Body of pancreas (tissue), 4 donors: ENCODE results near the gene PKP3. TPM values are rescaled to one million over a fixed set of nuclear protein-coding genes. Genes with fewer than 3 reads are reported as not detected.

Experiments
- ATAC-seq: fragments of 150-250 bp; one replicate; pipeline ENCODE4 v1.9.1; 2016
- DNase-seq, 4 donors: peaks; one replicate each; pipeline ENCODE4 v3.0.0-alpha.2; 2019
- H3K27ac ChIP-seq, 4 donors: fragments of 200-600 bp; sonication (generic); 1 replicate in 3 of 4; 2 replicates in 1 of 4; pipeline versions ENCODE4 v1.5.1 to v1.6.1; 2016 to 2019; ENCODE audit warnings: mild to moderate bottlenecking in 1 of 4, mixed read lengths in 1 of 4, moderate library complexity in 1 of 4
- H3K27me3 ChIP-seq, 2 donors: fragments of 200-600 bp; sonication (generic); one replicate each; pipeline ENCODE4 v1.6.0; 2016; ENCODE audit warnings: mild to moderate bottlenecking in 1 of 2
- H3K36me3 ChIP-seq, 2 donors: fragments of 200-600 bp; sonication (generic); replicated peaks in 1 of 2; 2 replicates each; pipeline ENCODE4 v1.5.1; 2016; ENCODE audit warnings: low read depth in 2 of 2; ENCODE audit not compliant: insufficient read depth in 1 of 2
- H3K4me1 ChIP-seq: fragments of 200-600 bp; sonication (generic); one replicate; pipeline ENCODE4 v1.6.0; 2016
- H3K4me3 ChIP-seq, 2 donors: fragments of 200-600 bp; sonication (generic); 1 replicate in 1 of 2; 2 replicates in 1 of 2; pipeline ENCODE4 v1.5.1; 2016 to 2019
- H3K9me3 ChIP-seq, 3 donors: fragments of 200-600 bp; sonication (generic); 1 replicate in 2 of 3; 2 replicates in 1 of 3; pipeline ENCODE4 v1.5.1; 2016
- CTCF ChIP-seq, 7 experiments: fragments of 450-650 bp in 4 of 7; fragments of 200-600 bp in 3 of 7; sonication (generic) in 3 of 7; IDR thresholded peaks; one replicate each; pipeline ENCODE4 v1.5.1; 2016 to 2019; ENCODE audit warnings: antibody characterized with exemption in 7 of 7
- POLR2A ChIP-seq, 3 donors: fragments of 450-650 bp; IDR thresholded peaks; one replicate each; pipeline ENCODE4 v1.6.1; 2016; ENCODE audit warnings: antibody characterized with exemption in 3 of 3, mild to moderate bottlenecking in 2 of 3
- WGBS, 2 donors: methylation state at CpG; one replicate each; pipeline ENCODE4 v1.1.5; 2017; 5-methylcytosine and 5-hydroxymethylcytosine counted together
- intact Hi-C: fragments of 100-400 bp; cut with DNase I; formaldehyde crosslinking; loops from one replicate; pipeline ENCODE4 v1.15.1; 2023
- total RNA-seq, 2 donors: library from RNA; depleted of rRNA; stranded (reverse); fragments of >200 nt; gene quantifications; one replicate each; pipeline ENCODE4 v1.1.0, GENCODE V29; 2016

Gene PKP3
- total RNA-seq, 2 donors from 2014 or later = 46.2 to 48.8 TPM

GRCh38 chr11:350723-351255 lies 43.2 kb upstream of the PKP3 start:
- TF ChIP-seq POLR2A (IDR thresholded peaks at IDR 0.05) (no peak), CTCF (IDR thresholded peaks at IDR 0.05) (no peak)
- Histone ChIP-seq H3K4me3 (no peak overlapping the region), H3K36me3 (no peaks in the 10 kb centered on the region), H3K27ac (no peak overlapping the region), H3K9me3 (no peaks in the 10 kb centered on the region), H3K4me1 (peaks cover 30% of the 10 kb centered on the region), H3K27me3 (no peaks in the 10 kb centered on the region)
- DNase-seq (no peak), ATAC-seq (no peak)
- 61 to 77% methylated on average over 18 of the region's 18 CpGs for WGBS, 2 donors
- intact Hi-C loops = no loop called here

GRCh38 chr11:351411-351810 lies 42.6 kb upstream of the PKP3 start:
- TF ChIP-seq CTCF (IDR thresholded peaks at IDR 0.05) = no peak
- no peak for TF ChIP-seq POLR2A (IDR thresholded peaks at IDR 0.05)
- DNase-seq (no peak), ATAC-seq (no peak)
- Histone ChIP-seq H3K4me3 (no peak overlapping the region), H3K27me3 (no peaks in the 10 kb centered on the region), H3K27ac (no peak overlapping the region), H3K4me1 (peaks cover 31% of the 10 kb centered on the region), H3K9me3 (no peaks in the 10 kb centered on the region), H3K36me3 (no peaks in the 10 kb centered on the region)
- intact Hi-C loops = no loop called here
- WGBS, 2 donors = 87 to 89% methylated on average over 14 of the region's 14 CpGs

DNA sequence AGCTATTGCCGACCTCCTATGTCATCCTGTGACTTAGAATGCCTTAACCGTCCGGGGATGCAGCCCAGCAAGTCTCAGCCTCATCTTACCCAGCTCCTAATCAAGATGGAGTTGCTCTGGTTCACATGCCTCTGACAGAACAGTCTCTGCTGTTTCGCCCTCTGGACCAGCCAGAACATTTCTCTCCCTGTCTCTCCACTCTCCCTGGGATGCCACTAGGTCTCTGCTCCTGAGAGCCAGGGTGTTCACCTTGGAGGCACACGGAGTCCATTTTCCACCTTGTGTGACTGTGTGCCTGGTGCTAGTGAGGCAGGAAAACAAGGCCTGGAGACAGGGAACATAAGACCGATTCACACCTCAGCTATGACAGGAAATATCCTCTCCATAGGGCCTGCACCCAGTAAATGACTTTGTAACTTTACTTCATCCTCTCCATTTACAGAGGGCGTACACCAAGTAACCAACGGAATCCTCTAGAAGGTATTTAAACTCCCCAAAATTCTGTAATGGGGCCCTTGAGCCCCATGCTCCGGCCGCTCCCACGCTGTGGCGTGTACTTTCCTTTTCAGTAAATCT lies 41.5 kb upstream of the PKP3 start:
- peak overlapping the region in 3 of 4 donors; percentile 91 to 97 (median 95) for H3K27ac ChIP-seq
- H3K36me3 ChIP-seq = no peaks in the 10 kb centered on the region
- H3K4me3 ChIP-seq = no peak overlapping the region
- WGBS, 2 donors = 92% methylated on average over 12 of the region's 12 CpGs
- intact Hi-C loops = no loop called here
- DNase-seq = no peak
- no peaks in the 10 kb centered on the region for H3K9me3 ChIP-seq
- peaks cover 31% of the 10 kb centered on the region for H3K4me1 ChIP-seq
- TF ChIP-seq CTCF (IDR thresholded peaks at IDR 0.05) (no peak), POLR2A (IDR thresholded peaks at IDR 0.05) (no peak)
- no peaks in the 10 kb centered on the region for H3K27me3 ChIP-seq
- ATAC-seq = no peak

GRCh38 chr11:353179-353873 lies 40.7 kb upstream of the PKP3 start:
- Histone ChIP-seq H3K4me1 (peaks cover 31% of the 10 kb centered on the region), H3K4me3 (no peak overlapping the region), H3K27me3 (no peaks in the 10 kb centered on the region), H3K27ac (peak overlapping the region; percentile 78 to 97 (median 93)), H3K36me3 (no peaks in the 10 kb centered on the region), H3K9me3 (no peaks in the 10 kb centered on the region)
- ATAC-seq = peak; percentile 70
- TF ChIP-seq POLR2A (IDR thresholded peaks at IDR 0.05) (peak in 2 of 3 donors; percentile 34 to 59), CTCF (IDR thresholded peaks at IDR 0.05) (peak in 2 of 7 experiments; percentile 1 to 25)
- WGBS, 2 donors = 21 to 23% methylated on average over 16 of the region's 16 CpGs
- peak; percentile 83 to 96 (median 90) for DNase-seq
- intact Hi-C loops = no loop called here
